B cell (primary cell): ENCODE data around the gene LAPTM4A. TPM values are rescaled to one million over a fixed set of nuclear protein-coding genes. Genes with fewer than 3 reads are reported as not detected.

Experiments
- ATAC-seq: fragments of 200-7000 bp; cut with Tn5 transposase; one replicate; pipeline ENCODE4 v1.10.0; 2021; ENCODE audit warnings: low read depth, mild to moderate bottlenecking, moderate number of reproducible peaks, moderate library complexity
- CTCF ChIA-PET: fragments of 350-600 bp; sonication (Branson Sonifier 250); formaldehyde crosslinking; loops from one replicate; lab custom pipeline; 2021; ENCODE audit warnings: antibody characterized with exemption, inconsistent platforms; lab: Charles Lee
- POLR2A ChIA-PET: fragments of 350-600 bp; sonication (Branson Sonifier 250); formaldehyde crosslinking; loops from one replicate; lab custom pipeline; 2021; ENCODE audit warnings: antibody characterized with exemption; lab: Charles Lee
- DNase-seq: peaks from one replicate; pipeline ENCODE4 v3.0.0; 2013
- H2AFZ ChIP-seq: 2 replicates; pipeline ENCODE4 v1.6.1; 2012; ENCODE audit warnings: mild to moderate bottlenecking, low read depth, low read length; ENCODE audit not compliant: insufficient read depth, poor library complexity, severe bottlenecking
- H3K27ac ChIP-seq, 2 donors: 1 replicate in 1 of 2; 2 replicates in 1 of 2; pipeline ENCODE4 v1.5.1; 2012 to 2013; ENCODE audit warnings: low read length in 2 of 2, mild to moderate bottlenecking in 2 of 2, moderate library complexity in 1 of 2
- H3K27me3 ChIP-seq, 4 experiments: fragments of 200-600 bp in 1 of 4; sonication (generic) in 1 of 4; replicated peaks in 1 of 4; 1 replicate in 2 of 4; 2 replicates in 2 of 4; pipeline versions ENCODE4 v1.6.1 to v1.7.0; 2013 to 2016; ENCODE audit warnings: low read length in 3 of 4, mild to moderate bottlenecking in 2 of 4, mixed read lengths in 1 of 4, moderate library complexity in 1 of 4; ENCODE audit not compliant: insufficient read depth in 4 of 4, control insufficient read depth in 3 of 4; ENCODE audit errors: control extremely low read depth in 1 of 4
- H3K36me3 ChIP-seq, 2 experiments: replicated peaks in 1 of 2; 1 replicate in 1 of 2; 2 replicates in 1 of 2; pipeline versions ENCODE4 v1.6.1 to v1.7.1; 2013; ENCODE audit warnings: low read length in 1 of 2; ENCODE audit not compliant: insufficient read depth in 2 of 2, control insufficient read depth in 1 of 2; ENCODE audit errors: control extremely low read depth in 1 of 2, extremely low read depth in 1 of 2
- H3K4me1 ChIP-seq, 2 donors: fragments of 200-600 bp in 1 of 2; sonication (generic) in 1 of 2; 1 replicate in 1 of 2; 2 replicates in 1 of 2; pipeline versions ENCODE4 v1.5.1 to v1.6.1; 2013 to 2017; ENCODE audit warnings: low read length in 2 of 2; ENCODE audit not compliant: control insufficient read depth in 2 of 2, insufficient read depth in 2 of 2
- H3K4me2 ChIP-seq: replicated peaks from 2 replicates; pipeline ENCODE3; 2012; ENCODE audit warnings: mild to moderate bottlenecking, low read depth, low read length; ENCODE audit not compliant: poor library complexity, severe bottlenecking
- H3K4me3 ChIP-seq, 5 experiments: fragments of 200-600 bp in 1 of 5; sonication (generic) in 1 of 5; 1 replicate in 3 of 5; 2 replicates in 2 of 5; pipeline versions ENCODE4 v1.5.1 to v1.7.0; 2011 to 2016; ENCODE audit warnings: low read length in 4 of 5, mild to moderate bottlenecking in 4 of 5, low read depth in 2 of 5, control low read depth in 1 of 5, moderate library complexity in 1 of 5; ENCODE audit not compliant: insufficient read depth in 1 of 5; ENCODE audit errors: control extremely low read depth in 1 of 5, extremely low read depth in 1 of 5
- H3K79me2 ChIP-seq: fragments of 200-600 bp; sonication (generic); one replicate; pipeline ENCODE4 v1.6.0; 2016; ENCODE audit warnings: low read length; ENCODE audit not compliant: control insufficient read depth, insufficient read depth
- H3K9ac ChIP-seq: fragments of 200-600 bp; sonication (generic); 2 replicates; pipeline ENCODE4 v1.6.1; 2017; ENCODE audit warnings: mild to moderate bottlenecking, low read length, moderate library complexity
- H3K9me3 ChIP-seq, 3 donors: one replicate each; pipeline versions ENCODE4 v1.6.1 to v1.7.1; 2013; ENCODE audit warnings: low read length in 2 of 3; ENCODE audit not compliant: control insufficient read depth in 2 of 3, insufficient read depth in 1 of 3; ENCODE audit errors: control extremely low read depth in 1 of 3
- H4K20me1 ChIP-seq: 2 replicates; pipeline ENCODE4 v1.6.0; 2012; ENCODE audit warnings: mild to moderate bottlenecking, low read length; ENCODE audit not compliant: insufficient read depth, control insufficient read depth, poor library complexity, severe bottlenecking
- H3K27ac Mint-ChIP-seq: one replicate; pipeline ENCODE4 v1.8.0; 2021; ENCODE audit warnings: mixed read lengths
- H3K27me3 Mint-ChIP-seq: one replicate; pipeline ENCODE4 v1.8.0; 2021; ENCODE audit warnings: mixed read lengths
- H3K4me1 Mint-ChIP-seq: one replicate; pipeline ENCODE4 v1.8.0; 2021; ENCODE audit warnings: mixed read lengths
- H3K4me3 Mint-ChIP-seq: one replicate; pipeline ENCODE4 v1.8.0; 2021; ENCODE audit warnings: mixed read lengths
- H3K9me3 Mint-ChIP-seq: one replicate; pipeline ENCODE4 v1.8.0; 2022; ENCODE audit warnings: mixed read lengths; ENCODE audit not compliant: insufficient read depth
- EZH2 ChIP-seq: IDR thresholded peaks from 2 replicates; pipeline ENCODE4 v1.6.1; 2012; ENCODE audit warnings: borderline replicate concordance, low read depth, mild to moderate bottlenecking, moderate library complexity, low read length; ENCODE audit not compliant: insufficient read depth, poor library complexity, severe bottlenecking
- WGBS: methylation state at CpG from one replicate; pipeline ENCODE4 v1.1.5; 2013; ENCODE audit warnings: missing lambda C conversion rate; ENCODE audit not compliant: insufficient coverage; 5-methylcytosine and 5-hydroxymethylcytosine counted together
- intact Hi-C: fragments of 100-400 bp; cut with micrococcal nuclease; formaldehyde crosslinking; loops from one replicate; pipeline ENCODE4 v1.10.0; 2022
- polyA plus RNA-seq: library from polyadenylated mRNA; depleted of rRNA; stranded (reverse); fragments of >200 nt; gene quantifications from 2 replicates; pipeline ENCODE4 v1.2.3, GENCODE V29; 2012
- total RNA-seq, 2 donors: library from RNA; stranded (reverse); fragments of 120-200 nt in 1 of 2; gene quantifications; 1 replicate in 1 of 2; 2 replicates in 1 of 2; pipeline versions ENCODE4 v1.2.3 to v1.2.4, GENCODE V29; 2013 to 2022
- TF ChIP-seq, protein P1 (sequence below): fragments of 200-600 bp; IDR thresholded peaks from one replicate; pipeline ENCODE4 v1.8.0; 2022; ENCODE audit warnings: antibody characterized with exemption, mild to moderate bottlenecking

Gene LAPTM4A
- total and polyA plus RNA-seq, 2 donors (not counting 1 experiment from before 2014, with no cell fraction given) = 45.9 to 74.4 TPM

DNA sequence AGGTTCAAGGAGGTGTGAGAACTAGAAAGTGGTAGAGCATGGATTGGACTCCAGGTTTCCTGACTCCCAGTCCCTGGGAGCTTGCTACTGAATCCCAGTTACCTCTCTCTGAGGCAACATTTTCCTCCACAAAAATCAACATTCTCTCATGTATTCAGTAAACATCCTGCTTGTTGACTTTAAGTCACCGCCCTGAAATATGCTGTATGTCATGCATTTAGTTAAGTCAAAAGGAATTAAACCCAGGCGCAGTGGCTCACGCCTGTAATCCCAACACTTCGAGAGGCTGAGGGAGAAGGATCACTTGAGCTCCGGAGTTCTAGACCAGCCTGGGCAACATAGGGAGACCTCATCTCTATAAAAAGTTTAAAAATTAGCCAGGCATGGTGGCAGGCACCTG lies 42.7 kb downstream of the LAPTM4A start:
- WGBS = 96% methylated on average over 5 of the region's 5 CpGs
- peaks cover 11% of the 10 kb centered on the region for H3K4me1 Mint-ChIP-seq
- intact Hi-C loops = no loop called here
- H4K20me1 ChIP-seq = no peaks in the 10 kb centered on the region
- POLR2A ChIA-PET = no interaction called here
- H2AFZ ChIP-seq = no peak overlapping the region
- no peak overlapping the region for H3K27ac Mint-ChIP-seq
- peaks cover 11 to 18% of the 10 kb centered on the region in 2 donors for H3K4me1 ChIP-seq
- H3K79me2 ChIP-seq = no peaks in the 10 kb centered on the region
- H3K9me3 ChIP-seq = no peaks in the 10 kb centered on the region
- no peak overlapping the region for H3K4me3 ChIP-seq
- no peak overlapping the region for H3K27ac ChIP-seq
- peaks cover 42% of the 10 kb centered on the region for H3K27me3 Mint-ChIP-seq
- H3K4me3 Mint-ChIP-seq = no peak overlapping the region
- peaks cover 0 to 23% (median 18%) of the 10 kb centered on the region in 4 experiments for H3K27me3 ChIP-seq
- DNase-seq (no peak), ATAC-seq (no peak)
- H3K9ac ChIP-seq = no peak overlapping the region
- TF ChIP-seq EZH2 = no peak
- TF ChIP-seq, protein P1, sequence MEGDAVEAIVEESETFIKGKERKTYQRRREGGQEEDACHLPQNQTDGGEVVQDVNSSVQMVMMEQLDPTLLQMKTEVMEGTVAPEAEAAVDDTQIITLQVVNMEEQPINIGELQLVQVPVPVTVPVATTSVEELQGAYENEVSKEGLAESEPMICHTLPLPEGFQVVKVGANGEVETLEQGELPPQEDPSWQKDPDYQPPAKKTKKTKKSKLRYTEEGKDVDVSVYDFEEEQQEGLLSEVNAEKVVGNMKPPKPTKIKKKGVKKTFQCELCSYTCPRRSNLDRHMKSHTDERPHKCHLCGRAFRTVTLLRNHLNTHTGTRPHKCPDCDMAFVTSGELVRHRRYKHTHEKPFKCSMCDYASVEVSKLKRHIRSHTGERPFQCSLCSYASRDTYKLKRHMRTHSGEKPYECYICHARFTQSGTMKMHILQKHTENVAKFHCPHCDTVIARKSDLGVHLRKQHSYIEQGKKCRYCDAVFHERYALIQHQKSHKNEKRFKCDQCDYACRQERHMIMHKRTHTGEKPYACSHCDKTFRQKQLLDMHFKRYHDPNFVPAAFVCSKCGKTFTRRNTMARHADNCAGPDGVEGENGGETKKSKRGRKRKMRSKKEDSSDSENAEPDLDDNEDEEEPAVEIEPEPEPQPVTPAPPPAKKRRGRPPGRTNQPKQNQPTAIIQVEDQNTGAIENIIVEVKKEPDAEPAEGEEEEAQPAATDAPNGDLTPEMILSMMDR = no peak
- no peaks in the 10 kb centered on the region for H3K36me3 ChIP-seq
- H3K4me2 ChIP-seq = no peak overlapping the region
- no peaks in the 10 kb centered on the region for H3K9me3 Mint-ChIP-seq
- CTCF ChIA-PET = no interaction called here

DNA sequence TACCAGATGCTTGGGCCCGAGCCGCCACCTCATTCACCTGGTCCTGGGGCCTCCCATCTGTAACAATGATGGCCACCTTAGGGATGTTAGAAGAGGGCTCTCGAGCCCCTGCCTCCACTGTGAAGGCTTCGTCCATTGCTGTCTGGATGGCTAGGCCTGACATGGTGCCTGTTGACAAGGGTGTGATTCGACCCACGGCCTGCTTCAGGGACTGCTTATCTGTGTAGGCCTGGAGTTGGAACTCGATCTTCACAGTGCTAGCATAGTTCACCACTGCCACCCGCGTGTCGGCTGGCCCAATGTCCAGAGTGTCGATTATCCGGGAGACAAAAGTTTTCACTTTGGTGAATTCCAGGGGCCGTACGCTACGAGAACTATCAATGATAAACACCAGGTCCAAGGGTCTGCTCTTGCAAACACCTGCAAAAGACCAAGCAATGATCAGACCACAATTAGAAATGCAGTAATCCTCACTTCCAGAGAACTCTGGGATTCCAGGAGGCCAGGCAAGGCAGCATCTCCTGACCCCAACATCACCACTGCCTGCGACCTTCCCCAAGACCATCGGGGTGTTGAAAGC lies 45.4 kb downstream of the LAPTM4A start:
- H3K4me3 Mint-ChIP-seq = no peak overlapping the region
- Histone ChIP-seq H3K27ac (no peak overlapping the region), H3K27me3 (peaks cover 0 to 6% (median 3%) of the 10 kb centered on the region in 4 experiments), H3K4me3 (no peak overlapping the region), H3K4me1 (no peaks in the 10 kb centered on the region), H4K20me1 (no peaks in the 10 kb centered on the region), H3K79me2 (no peaks in the 10 kb centered on the region), H3K36me3 (no peaks in the 10 kb centered on the region), H3K9ac (no peak overlapping the region), H3K9me3 (no peaks in the 10 kb centered on the region), H3K4me2 (no peak overlapping the region), H2AFZ (no peak overlapping the region)
- no peaks in the 10 kb centered on the region for H3K9me3 Mint-ChIP-seq
- POLR2A ChIA-PET = no interaction called here
- H3K27ac Mint-ChIP-seq = no peak overlapping the region
- CTCF ChIA-PET = no interaction called here
- DNase-seq (no peak), ATAC-seq (no peak)
- no peak for TF ChIP-seq EZH2
- TF ChIP-seq, protein P1 = no peak
- WGBS = 94% methylated on average over 17 of the region's 17 CpGs
- intact Hi-C loops = no loop called here
- no peaks in the 10 kb centered on the region for H3K4me1 Mint-ChIP-seq
- peaks cover 36% of the 10 kb centered on the region for H3K27me3 Mint-ChIP-seq
